Left renal cortex interstitium (tissue), 4 donors: ENCODE results near the gene ELMO1. TPM values are rescaled to one million over a fixed set of nuclear protein-coding genes. Genes with fewer than 3 reads are reported as not detected.

Experiments
- DNase-seq, 4 donors: peaks; one replicate each; pipeline ENCODE4 v3.0.0-alpha.2; 2013; ENCODE audit warnings: low read depth in 4 of 4, low spot score in 2 of 4, missing footprints in 1 of 4
- polyA plus RNA-seq, 4 donors: library from polyadenylated mRNA; unstranded; fragments of 120-200 nt; gene quantifications; one replicate each; pipeline ENCODE4 v1.2.1, GENCODE V29; 2013; ENCODE audit not compliant: insufficient read length in 4 of 4

Gene ELMO1
- polyA plus RNA-seq, 4 donors = 8.1 to 12.2 (median 9.6) TPM

- DNase-seq = no peak
These were observed 402.1 kb downstream of the ELMO1 start for GRCh38 chr7:37046531-37047079.

GRCh38 chr7:37045681-37046179 lies 402.9 kb downstream of the ELMO1 start:
- DNase-seq = no peak

- no peak for DNase-seq
These were observed 407.2 kb downstream of the ELMO1 start for GRCh38 chr7:37041461-37041860.

GRCh38 chr7:37040330-37040729 lies 408.3 kb downstream of the ELMO1 start:
- no peak for DNase-seq

- DNase-seq = no peak
These were observed 409.4 kb downstream of the ELMO1 start for GRCh38 chr7:37039131-37039749.

- DNase-seq = no peak
These were observed 410.0 kb downstream of the ELMO1 start for GRCh38 chr7:37038706-37039105.

GRCh38 chr7:37037286-37037685 lies 411.4 kb downstream of the ELMO1 start:
- DNase-seq = no peak

GRCh38 chr7:37035631-37036030 lies 413.0 kb downstream of the ELMO1 start:
- no peak for DNase-seq

- no peak for DNase-seq
These were observed 415.5 kb downstream of the ELMO1 start for GRCh38 chr7:37033141-37033540.

- no peak for DNase-seq
These were observed 416.4 kb downstream of the ELMO1 start for GRCh38 chr7:37032258-37032601.

GRCh38 chr7:37031571-37032257 lies 416.9 kb downstream of the ELMO1 start:
- peak in 2 of 4 donors; percentile 5 to 17 for DNase-seq

- DNase-seq = no peak
These were observed 419.7 kb downstream of the ELMO1 start for GRCh38 chr7:37028909-37029440.

GRCh38 chr7:37027557-37028341 lies 420.9 kb downstream of the ELMO1 start:
- DNase-seq = no peak

- no peak for DNase-seq
These were observed 421.6 kb downstream of the ELMO1 start for GRCh38 chr7:37027104-37027503.

GRCh38 chr7:37018954-37019353 lies 429.7 kb downstream of the ELMO1 start:
- no peak for DNase-seq

GRCh38 chr7:37016064-37016878 lies 432.4 kb downstream of the ELMO1 start:
- no peak for DNase-seq

- DNase-seq = no peak
These were observed 433.2 kb downstream of the ELMO1 start for GRCh38 chr7:37015353-37016034.

GRCh38 chr7:37013771-37014170 lies 434.9 kb downstream of the ELMO1 start:
- no peak for DNase-seq

- no peak for DNase-seq
These were observed 437.3 kb downstream of the ELMO1 start for GRCh38 chr7:37011151-37011890.
